ENCODE results near the gene TEX14.

Gene TEX14

DNA sequence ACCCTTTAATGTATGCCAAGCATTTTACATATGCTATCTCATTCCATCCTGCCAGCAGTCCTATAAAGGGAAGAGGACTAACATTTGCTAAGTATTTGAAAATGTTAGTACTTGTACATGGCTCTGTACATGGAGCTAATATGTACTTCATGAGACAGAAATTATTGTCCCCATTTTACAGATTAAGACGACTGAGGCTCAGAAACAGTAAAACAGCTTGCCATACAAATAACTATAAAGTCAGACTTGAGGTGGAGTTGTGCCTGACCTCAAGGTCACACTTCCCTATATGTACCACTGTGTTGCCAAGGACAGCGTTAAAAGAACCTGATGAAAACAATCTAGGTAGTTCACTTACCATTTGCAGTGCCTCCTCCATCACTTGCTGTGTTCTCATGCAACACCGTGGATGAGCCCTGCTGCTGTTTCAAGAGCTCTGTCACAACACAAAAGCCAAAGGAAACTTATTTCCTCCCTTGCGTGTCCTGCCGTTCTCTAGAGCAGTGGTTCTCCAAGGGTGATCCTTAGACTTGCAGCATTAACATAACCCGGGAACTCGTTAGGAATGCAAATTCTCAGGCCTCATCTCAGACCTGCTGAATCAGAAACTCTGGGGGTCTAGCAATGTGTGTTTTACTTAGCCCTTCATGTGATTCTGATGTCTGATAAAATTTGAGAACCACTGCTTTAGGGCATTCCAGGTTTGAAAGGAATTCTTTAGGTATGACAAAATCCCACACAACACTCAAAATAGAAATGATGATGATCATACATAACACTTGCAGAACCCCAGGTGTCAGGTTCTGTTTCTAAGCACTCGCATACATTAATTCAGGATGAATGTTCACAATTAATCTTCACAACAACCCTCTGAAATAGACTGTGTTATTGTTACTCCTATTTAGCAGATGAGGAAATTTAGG is 126.2 kb downstream of the TEX14 start:
- in situ Hi-C loops (cut with HindIII; ENCODE audit: low pct_ligation_motif_present, low sequenced_read_pairs) = no loop called here
- Histone ChIP-seq H3K36me3 (replicated peaks) (no peaks in the 10 kb centered on the region), H3K27ac (no peak overlapping the region), H3K27me3 (replicated peaks) (no peaks in the 10 kb centered on the region), H3K4me3 (ENCODE audit: low read depth, low read length) (no peak overlapping the region)
- TF ChIP-seq, protein P1, sequence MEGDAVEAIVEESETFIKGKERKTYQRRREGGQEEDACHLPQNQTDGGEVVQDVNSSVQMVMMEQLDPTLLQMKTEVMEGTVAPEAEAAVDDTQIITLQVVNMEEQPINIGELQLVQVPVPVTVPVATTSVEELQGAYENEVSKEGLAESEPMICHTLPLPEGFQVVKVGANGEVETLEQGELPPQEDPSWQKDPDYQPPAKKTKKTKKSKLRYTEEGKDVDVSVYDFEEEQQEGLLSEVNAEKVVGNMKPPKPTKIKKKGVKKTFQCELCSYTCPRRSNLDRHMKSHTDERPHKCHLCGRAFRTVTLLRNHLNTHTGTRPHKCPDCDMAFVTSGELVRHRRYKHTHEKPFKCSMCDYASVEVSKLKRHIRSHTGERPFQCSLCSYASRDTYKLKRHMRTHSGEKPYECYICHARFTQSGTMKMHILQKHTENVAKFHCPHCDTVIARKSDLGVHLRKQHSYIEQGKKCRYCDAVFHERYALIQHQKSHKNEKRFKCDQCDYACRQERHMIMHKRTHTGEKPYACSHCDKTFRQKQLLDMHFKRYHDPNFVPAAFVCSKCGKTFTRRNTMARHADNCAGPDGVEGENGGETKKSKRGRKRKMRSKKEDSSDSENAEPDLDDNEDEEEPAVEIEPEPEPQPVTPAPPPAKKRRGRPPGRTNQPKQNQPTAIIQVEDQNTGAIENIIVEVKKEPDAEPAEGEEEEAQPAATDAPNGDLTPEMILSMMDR (IDR thresholded peaks at IDR 0.05; ENCODE audit: low read depth, low read length, missing control alignments) = no peak
- DNase-seq = no peak

DNA sequence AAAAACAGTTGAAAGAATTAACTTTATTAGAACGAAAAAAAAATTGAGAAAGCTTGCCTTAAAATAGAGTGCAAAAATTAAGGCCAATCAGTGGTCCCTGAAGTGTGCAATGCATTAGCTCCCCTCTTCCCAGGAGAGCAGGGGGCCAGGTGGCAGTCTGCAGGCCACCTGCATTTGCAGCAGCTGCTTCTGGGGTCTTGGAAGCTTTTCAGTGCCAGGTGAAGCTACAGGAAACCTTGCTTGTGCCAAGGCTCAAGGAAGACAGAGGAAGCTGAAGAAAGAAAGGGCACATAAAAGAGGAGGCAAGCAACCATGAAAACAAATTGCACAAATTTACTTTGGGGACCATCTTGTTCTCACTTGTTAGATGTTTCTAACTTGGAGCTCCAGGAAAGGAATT is 126.9 kb downstream of the TEX14 start:
- in situ Hi-C loops (cut with HindIII; ENCODE audit: low pct_ligation_motif_present, low sequenced_read_pairs) = no loop called here

DNA sequence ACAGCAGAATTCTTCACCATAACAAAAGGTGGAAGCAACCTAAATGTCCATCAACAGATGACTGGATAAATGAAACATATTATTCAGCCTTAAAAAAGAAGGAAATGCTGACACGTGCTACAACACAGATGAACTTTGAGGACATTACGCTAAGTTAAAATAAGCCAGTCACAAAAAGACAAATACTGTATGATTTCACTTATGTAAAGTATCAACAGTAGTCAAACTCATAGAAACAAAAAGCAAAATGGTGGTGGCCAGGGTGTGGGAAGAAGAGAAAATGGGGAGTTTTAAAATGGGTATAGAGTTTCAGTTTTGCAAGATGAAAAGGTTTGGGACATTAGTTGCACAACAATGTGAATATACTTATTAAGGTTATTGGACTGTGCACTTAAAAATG is 127.6 kb downstream of the TEX14 start:
- TF ChIP-seq, protein P1 (IDR thresholded peaks at IDR 0.05; ENCODE audit: low read depth, low read length, missing control alignments) = no peak
- H3K4me3 ChIP-seq (ENCODE audit: low read depth, low read length) = no peak overlapping the region
- H3K36me3 ChIP-seq (replicated peaks) = no peaks in the 10 kb centered on the region
- in situ Hi-C loops (cut with HindIII; ENCODE audit: low pct_ligation_motif_present, low sequenced_read_pairs) = no loop called here
- DNase-seq = no peak
- no peak overlapping the region for H3K27ac ChIP-seq
- no peaks in the 10 kb centered on the region for H3K27me3 ChIP-seq (replicated peaks)

More for the DNA sequence above, 126.9 kb downstream of the TEX14 start:
- TF ChIP-seq, protein P1 (IDR thresholded peaks at IDR 0.05; ENCODE audit: low read depth, low read length, missing control alignments) = no peak
- no peaks in the 10 kb centered on the region for H3K36me3 ChIP-seq (replicated peaks)
- no peak overlapping the region for H3K4me3 ChIP-seq (ENCODE audit: low read depth, low read length)
- no peak overlapping the region for H3K27ac ChIP-seq
- DNase-seq = no peak
- no peaks in the 10 kb centered on the region for H3K27me3 ChIP-seq (replicated peaks)

DNA sequence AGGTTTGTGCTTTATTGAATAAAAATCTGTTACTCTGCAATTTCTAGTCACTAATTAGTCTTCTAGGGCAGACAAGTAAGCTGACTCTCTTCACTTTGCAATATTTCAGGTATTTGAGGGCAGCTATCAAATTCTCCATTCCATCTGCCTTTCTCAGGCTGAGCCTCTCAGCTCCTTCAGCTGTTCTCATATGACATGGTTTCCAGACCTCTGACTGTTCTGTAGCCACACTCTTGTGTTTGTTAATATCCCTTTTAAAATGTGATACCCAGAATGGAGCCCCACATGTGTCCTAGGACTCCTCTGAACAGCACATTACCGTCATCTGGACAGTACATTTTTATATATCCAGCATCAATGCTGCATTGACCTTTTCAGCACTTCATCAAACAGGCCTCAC is 131.3 kb downstream of the TEX14 start:
- Histone ChIP-seq H3K36me3 (replicated peaks) (no peaks in the 10 kb centered on the region), H3K4me3 (ENCODE audit: low read depth, low read length) (no peak overlapping the region), H3K27me3 (replicated peaks) (no peaks in the 10 kb centered on the region), H3K27ac (no peak overlapping the region)
- TF ChIP-seq, protein P1 (IDR thresholded peaks at IDR 0.05; ENCODE audit: low read depth, low read length, missing control alignments) = no peak
- in situ Hi-C loops (cut with HindIII; ENCODE audit: low pct_ligation_motif_present, low sequenced_read_pairs) = no loop called here
- no peak for DNase-seq

DNA sequence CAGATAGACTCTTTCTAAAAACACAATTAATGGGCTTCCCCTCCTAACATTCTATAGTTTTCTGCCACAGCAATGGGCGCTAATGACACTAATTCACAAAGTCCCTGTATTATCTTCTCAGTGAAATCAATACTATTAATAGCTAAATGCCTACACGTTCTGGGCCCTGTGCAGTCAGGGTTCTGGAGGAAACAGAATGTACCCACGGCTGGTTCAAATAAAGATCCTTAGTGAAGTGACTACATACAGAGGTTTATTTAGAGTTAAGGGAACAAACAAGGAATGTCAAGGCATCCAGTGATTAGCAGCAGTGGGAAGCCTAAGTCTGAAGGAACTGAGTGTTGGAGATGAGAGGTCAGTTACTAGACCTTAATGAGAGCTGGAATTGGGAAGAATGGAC is 133.9 kb downstream of the TEX14 start:
- TF ChIP-seq, protein P1 (IDR thresholded peaks at IDR 0.05; ENCODE audit: low read depth, low read length, missing control alignments) = no peak
- no peaks in the 10 kb centered on the region for H3K36me3 ChIP-seq (replicated peaks)
- no peaks in the 10 kb centered on the region for H3K27me3 ChIP-seq (replicated peaks)
- DNase-seq = no peak
- H3K4me3 ChIP-seq (ENCODE audit: low read depth, low read length) = no peak overlapping the region
- H3K27ac ChIP-seq = no peak overlapping the region
- in situ Hi-C loops (cut with HindIII; ENCODE audit: low pct_ligation_motif_present, low sequenced_read_pairs) = no loop called here

Measured in brain microvascular endothelial cell (primary cell).